Endothelial cell of umbilical vein (primary cell): ENCODE results near the gene SCGN. TPM values are rescaled to one million over a fixed set of nuclear protein-coding genes. Genes with fewer than 3 reads are reported as not detected.

Source experiments
- BruUV-seq: library from RNA; stranded (reverse); fragments of 400-500 nt; replicated peaks from 2 replicates; lab custom pipeline; 2021; lab: Mats Ljungman, UMichigan
- CTCF ChIA-PET: fragments of 300-600, 350-600 bp; sonication (Branson Sonifier 250); formaldehyde crosslinking; loops from one replicate; lab custom pipeline; 2021; ENCODE audit warnings: antibody characterized with exemption, inconsistent platforms; lab: Charles Lee
- POLR2A ChIA-PET: fragments of 300-600, 350-600 bp; sonication (Branson Sonifier 250); formaldehyde crosslinking; loops from one replicate; lab custom pipeline; 2021; ENCODE audit warnings: antibody characterized with exemption, inconsistent platforms; lab: Charles Lee
- DNase-seq: peaks from one replicate; pipeline ENCODE4 v3.0.0-alpha.2; 2011; ENCODE audit warnings: low read depth, low spot score
- FAIRE-seq: peaks from 2 replicates; lab custom pipeline; 2011; peaks lifted over from hg19 to GRCh38; lab: Jason Lieb, UNC
- H2AFZ ChIP-seq: 2 replicates; pipeline ENCODE4 v1.6.0; 2012; ENCODE audit warnings: low read depth, low read length, control low read depth, inconsistent platforms
- H3K27ac ChIP-seq: 2 replicates; pipeline ENCODE4 v1.5.1; 2011; ENCODE audit warnings: low read depth, mild to moderate bottlenecking, control low read depth, low read length, moderate library complexity; ENCODE audit not compliant: insufficient read depth
- H3K27me3 ChIP-seq, 2 experiments: 2 replicates each; pipeline versions ENCODE4 v1.6.0 to v1.6.1; 2011; ENCODE audit warnings: low read length in 2 of 2, mixed read lengths in 1 of 2; ENCODE audit not compliant: control insufficient read depth in 2 of 2, insufficient read depth in 2 of 2
- H3K36me3 ChIP-seq, 2 experiments: 2 replicates in 1 of 2; 3 replicates in 1 of 2; pipeline ENCODE4 v1.5.1; 2011; ENCODE audit warnings: low read length in 2 of 2, mild to moderate bottlenecking in 1 of 2, moderate library complexity in 1 of 2; ENCODE audit not compliant: control insufficient read depth in 2 of 2, insufficient read depth in 2 of 2; ENCODE audit errors: extremely low read depth in 1 of 2
- H3K4me1 ChIP-seq: 3 replicates; pipeline ENCODE4 v1.5.1; 2011; ENCODE audit warnings: mild to moderate bottlenecking, low read length; ENCODE audit not compliant: control insufficient read depth, insufficient read depth; ENCODE audit errors: extremely low read depth
- H3K4me2 ChIP-seq: 2 replicates; pipeline ENCODE4 v1.6.1; 2011; ENCODE audit warnings: low read length, control low read depth, mixed read lengths; ENCODE audit not compliant: insufficient read depth
- H3K4me3 ChIP-seq, 3 experiments: fragments of 200-600 bp in 1 of 3; sonication (generic), shearing (Covaris generic) in 1 of 3; replicated peaks in 1 of 3; 2 replicates each; pipeline ENCODE4 v1.5.1; 2011 to 2016; ENCODE audit warnings: control low read depth in 3 of 3, low read length in 3 of 3, mild to moderate bottlenecking in 2 of 3, inconsistent platforms in 1 of 3, low read depth in 1 of 3, moderate library complexity in 1 of 3; ENCODE audit not compliant: insufficient read depth in 1 of 3
- H3K79me2 ChIP-seq: 2 replicates; pipeline ENCODE4 v1.6.0; 2012; ENCODE audit warnings: low read length, inconsistent platforms; ENCODE audit not compliant: control insufficient read depth, insufficient read depth
- H3K9ac ChIP-seq: replicated peaks from 2 replicates; pipeline ENCODE3; 2011; ENCODE audit warnings: low read length, control low read depth; ENCODE audit not compliant: insufficient read depth; ENCODE audit errors: extremely low read depth
- H3K9me1 ChIP-seq: replicated peaks from 3 replicates; pipeline ENCODE4 v1.6.0; 2011; ENCODE audit warnings: mild to moderate bottlenecking, low read length; ENCODE audit not compliant: control insufficient read depth, insufficient read depth; ENCODE audit errors: extremely low read depth
- H3K9me3 ChIP-seq: replicated peaks from 2 replicates; pipeline ENCODE4 v1.5.1; 2012; ENCODE audit warnings: low read length, inconsistent platforms; ENCODE audit not compliant: control insufficient read depth, insufficient read depth
- H4K20me1 ChIP-seq: replicated peaks from 2 replicates; pipeline ENCODE3; 2011; ENCODE audit warnings: mild to moderate bottlenecking, low read length; ENCODE audit not compliant: control insufficient read depth, insufficient read depth; ENCODE audit errors: extremely low read depth
- CTCF ChIP-seq, 2 donors: IDR thresholded peaks; 1 replicate in 1 of 2; 2 replicates in 1 of 2; pipeline ENCODE4 v1.5.1; 2011; ENCODE audit warnings: low read length in 2 of 2, mild to moderate bottlenecking in 2 of 2, moderate library complexity in 2 of 2, control low read depth in 1 of 2, inconsistent platforms in 1 of 2, low read depth in 1 of 2; ENCODE audit not compliant: insufficient read depth in 1 of 2; ENCODE audit errors: extremely low read depth in 1 of 2
- EZH2 ChIP-seq: IDR thresholded peaks from 2 replicates; pipeline ENCODE4 v1.6.1; 2012; ENCODE audit warnings: borderline replicate concordance, low read depth, mild to moderate bottlenecking, moderate library complexity, low read length, inconsistent platforms; ENCODE audit not compliant: severe bottlenecking
- FOS ChIP-seq: IDR thresholded peaks from 2 replicates; pipeline ENCODE4 v1.6.1; 2011; ENCODE audit warnings: mild to moderate bottlenecking, low read length, moderate library complexity, borderline replicate concordance; ENCODE audit not compliant: insufficient read depth
- GATA2 ChIP-seq: IDR thresholded peaks from 2 replicates; pipeline ENCODE4 v1.7.0; 2011; ENCODE audit warnings: low read depth, mild to moderate bottlenecking, moderate library complexity, mixed read lengths, low read length; ENCODE audit not compliant: insufficient read length, insufficient read depth
- JUN ChIP-seq: IDR thresholded peaks from 2 replicates; pipeline ENCODE4 v1.6.1; 2011; ENCODE audit warnings: borderline replicate concordance, low read depth; ENCODE audit not compliant: insufficient read length, insufficient read depth
- MYC ChIP-seq: IDR thresholded peaks from one replicate; pipeline ENCODE4 v1.6.1; 2011; ENCODE audit warnings: mild to moderate bottlenecking, low read depth, low read length
- POLR2A ChIP-seq: IDR thresholded peaks from 2 replicates; pipeline ENCODE4 v1.6.1; 2012; ENCODE audit warnings: low read depth, mild to moderate bottlenecking, control low read depth, low read length
- POLR2AphosphoS5 ChIP-seq: IDR thresholded peaks from 2 replicates; pipeline ENCODE4 v1.6.1; 2012; ENCODE audit warnings: low read depth, mild to moderate bottlenecking, control low read depth, low read length, moderate library complexity; ENCODE audit not compliant: insufficient read depth
- dilution Hi-C: fragments of 300-500 bp; cut with MboI; formaldehyde crosslinking; loops from one replicate; pipeline ENCODE4 v1.15.0; 2019; ENCODE audit warnings: low sequenced_read_pairs; ENCODE audit not compliant: extremely low pct_ligation_motif_present
- intact Hi-C: fragments of 100-400 bp; cut with micrococcal nuclease; formaldehyde crosslinking; loops from one replicate; pipeline ENCODE4 v1.10.0; 2022
- polyA plus RNA-seq, 4 experiments: library from polyadenylated mRNA; depleted of rRNA in 3 of 4; stranded (reverse) in 3 of 4; unstranded in 1 of 4; fragments of >200 nt; gene quantifications; 2 replicates each; pipeline versions ENCODE4 v1.2.1 to v1.2.3, GENCODE V29; 2011 to 2012; ENCODE audit warnings: missing spikeins in 1 of 4
- total RNA-seq: library from RNA; stranded (reverse); gene quantifications from 2 replicates; pipeline ENCODE4 v1.2.3, GENCODE V29; 2021
- TF ChIP-seq, protein P1 (sequence below): IDR thresholded peaks from 2 replicates; pipeline ENCODE4 v1.6.1; 2011; ENCODE audit not compliant: insufficient read depth, insufficient read length

Gene SCGN
- total and polyA plus RNA-seq, 2 donors (not counting 3 experiments of a cell fraction or from before 2014, with no cell fraction given) = not detected

GRCh38 chr6:25614052-25614451 is 38.0 kb upstream of the SCGN start:
- H3K79me2 ChIP-seq = no peaks in the 10 kb centered on the region
- no peaks in the 10 kb centered on the region for H3K36me3 ChIP-seq
- no TSS peak for BruUV-seq
- H3K9ac ChIP-seq = no peak overlapping the region
- intact Hi-C loops (no loop called here), dilution Hi-C loops (no loop called here)
- H3K9me3 ChIP-seq = no peaks in the 10 kb centered on the region
- H3K27ac ChIP-seq = no peak overlapping the region
- no peaks in the 10 kb centered on the region for H4K20me1 ChIP-seq
- no peak for DNase-seq
- TF ChIP-seq CTCF (IDR thresholded peaks at IDR 0.05; ENCODE audit: extremely low read depth in 1 of 2, insufficient read depth in 1 of 2, low read depth in 1 of 2, low read length in 2 of 2) = no peak
- TF ChIP-seq POLR2A = no peak
- TF ChIP-seq EZH2 = no peak
- TF ChIP-seq POLR2AphosphoS5 = no peak
- no peak for TF ChIP-seq GATA2
- TF ChIP-seq MYC = no peak
- TF ChIP-seq, protein P1, sequence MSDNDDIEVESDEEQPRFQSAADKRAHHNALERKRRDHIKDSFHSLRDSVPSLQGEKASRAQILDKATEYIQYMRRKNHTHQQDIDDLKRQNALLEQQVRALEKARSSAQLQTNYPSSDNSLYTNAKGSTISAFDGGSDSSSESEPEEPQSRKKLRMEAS = no peak
- TF ChIP-seq JUN = no peak
- no peak for TF ChIP-seq FOS
- no peak for FAIRE-seq
- H3K9me1 ChIP-seq = no peaks in the 10 kb centered on the region
- H2AFZ ChIP-seq = no peak overlapping the region
- CTCF ChIA-PET = interaction anchor here (0.9 kb wide), 1 partner anchor 104 kb away, joined by 3 read pairs; no protein-coding TSS in a partner anchor
- no peaks in the 10 kb centered on the region for H3K4me1 ChIP-seq
- no peak overlapping the region for H3K4me3 ChIP-seq
- POLR2A ChIA-PET = no interaction called here
- H3K4me2 ChIP-seq = no peak overlapping the region
- H3K27me3 ChIP-seq = no peaks in the 10 kb centered on the region
